Measurements from ENCODE around the gene FTHL17.

Gene FTHL17

GRCh38 chrX:31071725-31072124 is at the start of gene FTHL17:
Gene FTHL17 (minus strand): TSS chrX:31072041. CDS start chrX:31071953, 88 bp downstream.
- Histone ChIP-seq H3K27ac (peak within 1 kb of the TSS in 1 of 21 experiments; percentile 44), H3K4me3 (no peak within 1 kb of the TSS)

GRCh38 chrX:31117266-31117665 is 45.4 kb upstream of the FTHL17 start:
- H3K27ac ChIP-seq, result peak overlapping the region in 1 of 21 experiments; percentile 14
- no peak overlapping the region for H3K4me3 ChIP-seq

- H3K4me3 ChIP-seq, result no peak overlapping the region
- H3K27ac ChIP-seq, result no peak overlapping the region
Measured at GRCh38 chrX:31115398-31115797, 43.6 kb upstream of the FTHL17 start.

- no peak overlapping the region for H3K4me3 ChIP-seq
- peak overlapping the region in 1 of 21 experiments; percentile 30 for H3K27ac ChIP-seq
Measured at GRCh38 chrX:31114858-31115257, 43.0 kb upstream of the FTHL17 start.

- peak overlapping the region in 1 of 21 experiments; percentile 21 for H3K27ac ChIP-seq
- H3K4me3 ChIP-seq, result no peak overlapping the region
Measured at GRCh38 chrX:31112226-31112999, 40.6 kb upstream of the FTHL17 start.

- Histone ChIP-seq H3K27ac (no peak overlapping the region), H3K4me3 (no peak overlapping the region)
Measured at GRCh38 chrX:31110657-31111056, 38.8 kb upstream of the FTHL17 start.

- Histone ChIP-seq H3K4me3 (no peak overlapping the region), H3K27ac (peak overlapping the region in 1 of 21 experiments; percentile 80)
Measured at GRCh38 chrX:31099536-31100090, 27.8 kb upstream of the FTHL17 start.

GRCh38 chrX:31098079-31098478 is 26.2 kb upstream of the FTHL17 start:
- Histone ChIP-seq H3K27ac (no peak overlapping the region), H3K4me3 (no peak overlapping the region)

GRCh38 chrX:31093639-31093975 is 21.8 kb upstream of the FTHL17 start:
- peak overlapping the region in 1 of 21 experiments; percentile 78 for H3K27ac ChIP-seq
- no peak overlapping the region for H3K4me3 ChIP-seq

GRCh38 chrX:31092970-31093638 is 21.3 kb upstream of the FTHL17 start:
- no peak overlapping the region for H3K4me3 ChIP-seq
- H3K27ac ChIP-seq, result peak overlapping the region in 1 of 21 experiments; percentile 78

GRCh38 chrX:31092476-31092875 is 20.6 kb upstream of the FTHL17 start:
- H3K4me3 ChIP-seq, result no peak overlapping the region
- peak overlapping the region in 1 of 21 experiments; percentile 78 for H3K27ac ChIP-seq

GRCh38 chrX:31091819-31092218 is 20.0 kb upstream of the FTHL17 start:
- peak overlapping the region in 1 of 21 experiments; percentile 50 for H3K27ac ChIP-seq
- no peak overlapping the region for H3K4me3 ChIP-seq

- Histone ChIP-seq H3K4me3 (no peak overlapping the region), H3K27ac (no peak overlapping the region)
Measured at GRCh38 chrX:31074522-31074921, 2.7 kb upstream of the FTHL17 start.

GRCh38 chrX:31071262-31071661 is 579 bp downstream of the FTHL17 start:
- no peak overlapping the region for H3K4me3 ChIP-seq
- H3K27ac ChIP-seq, result peak overlapping the region in 1 of 21 experiments; percentile 44

GRCh38 chrX:31070057-31070468 is 1.8 kb downstream of the FTHL17 start:
- Histone ChIP-seq H3K4me3 (no peak overlapping the region), H3K27ac (peak overlapping the region in 1 of 21 experiments; percentile 44)

GRCh38 chrX:31063114-31063513 is 8.7 kb downstream of the FTHL17 start:
- Histone ChIP-seq H3K4me3 (no peak overlapping the region), H3K27ac (no peak overlapping the region)

- Histone ChIP-seq H3K27ac (peak overlapping the region in 1 of 21 experiments; percentile 73), H3K4me3 (no peak overlapping the region)
Measured at GRCh38 chrX:31061091-31061490, 10.8 kb downstream of the FTHL17 start.

- peak overlapping the region in 1 of 21 experiments; percentile 27 for H3K27ac ChIP-seq
- no peak overlapping the region for H3K4me3 ChIP-seq
Measured at GRCh38 chrX:31060016-31060415, 11.8 kb downstream of the FTHL17 start.

- Histone ChIP-seq H3K27ac (no peak overlapping the region), H3K4me3 (no peak overlapping the region)
Measured at GRCh38 chrX:31058284-31058683, 13.6 kb downstream of the FTHL17 start.

- Histone ChIP-seq H3K27ac (no peak overlapping the region), H3K4me3 (no peak overlapping the region)
Measured at GRCh38 chrX:31057691-31058090, 14.2 kb downstream of the FTHL17 start.

- H3K4me3 ChIP-seq, result no peak overlapping the region
- no peak overlapping the region for H3K27ac ChIP-seq
Measured at GRCh38 chrX:31057291-31057690, 14.6 kb downstream of the FTHL17 start.
